Measurements from ENCODE around the gene SPAM1. TPM values are rescaled to one million over a fixed set of nuclear protein-coding genes. Genes with fewer than 3 reads are reported as not detected.

The SPAM1 gene
- polyA plus RNA-seq, 1 donor (not counting 4 experiments of a cell fraction or from before 2014, with no cell fraction given), result not detected

Other genes starting within 250 kb of the SPAM1 start
- gene WASL, start 176.2 kb upstream of the SPAM1 start, polyA plus RNA-seq, result 9.5 to 17.5 TPM (median 15.9 TPM) in 3 replicates
- 0.25 to 0.39 TPM (median 0.26 TPM) in 3 replicates for gene HYAL4, start 80.1 kb upstream of the SPAM1 start, polyA plus RNA-seq
- not detected in 3 replicates for gene TMEM229A, start 107.8 kb downstream of the SPAM1 start, polyA plus RNA-seq

Data from keratinocyte (primary cell).